Stimulated activated CD4-positive, alpha-beta T cell treated with anti-CD3 and anti-CD28 coated beads, TNF-alpha, amount 100 ng/mL, for 1 hour (primary cell): ENCODE data around the gene PLCB1.
"Not testable (repeated sequence)": the region's sequence is repeated elsewhere in the genome, so short reads cannot be mapped to it uniquely, and the experiment has no call there.

Experiments used
- DNase-seq, 3 donors: peaks; one replicate each; pipeline ENCODE4 v3.0.0-alpha.2; 2020; ENCODE audit warnings: low read depth in 3 of 3, low spot score in 1 of 3

Gene PLCB1

DNA sequence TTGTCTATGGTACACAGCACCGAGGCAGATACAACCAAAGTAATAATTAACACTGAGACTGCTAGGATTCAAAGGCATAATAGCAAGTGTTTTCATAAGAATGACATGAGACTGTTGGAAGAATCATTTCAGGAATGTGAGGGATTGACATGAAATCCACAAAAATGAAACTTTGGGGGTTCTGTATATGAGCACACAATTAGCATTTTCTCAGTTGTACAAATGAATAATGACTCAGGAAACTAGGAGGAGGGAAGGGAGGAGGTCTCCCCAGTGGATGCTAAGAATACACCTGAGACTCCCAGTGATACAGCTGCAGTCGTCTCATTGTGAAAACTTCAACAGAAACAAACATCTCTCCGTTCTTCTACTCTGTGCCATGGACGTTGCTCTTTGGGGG lies 508.4 kb downstream of the PLCB1 start:
- no peak for DNase-seq

DNA sequence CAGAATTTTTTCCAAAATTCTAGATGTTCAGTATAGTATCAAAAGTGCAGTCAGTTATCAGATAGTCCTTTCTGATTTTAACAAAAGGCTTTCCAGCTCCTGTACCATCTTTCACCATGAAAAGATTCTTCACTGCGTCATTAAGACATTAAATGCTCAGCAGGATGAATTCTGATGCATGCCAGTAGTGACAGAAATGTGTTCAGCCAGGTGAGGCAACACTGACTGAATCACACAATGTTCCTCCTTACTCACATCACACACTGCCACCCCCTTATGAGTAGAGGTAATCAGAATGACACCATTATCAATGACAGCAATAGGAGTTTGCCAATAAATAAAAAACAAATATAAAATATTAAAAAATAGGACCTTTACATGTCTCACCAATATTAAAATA lies 510.2 kb downstream of the PLCB1 start:
- DNase-seq, result no peak

DNA sequence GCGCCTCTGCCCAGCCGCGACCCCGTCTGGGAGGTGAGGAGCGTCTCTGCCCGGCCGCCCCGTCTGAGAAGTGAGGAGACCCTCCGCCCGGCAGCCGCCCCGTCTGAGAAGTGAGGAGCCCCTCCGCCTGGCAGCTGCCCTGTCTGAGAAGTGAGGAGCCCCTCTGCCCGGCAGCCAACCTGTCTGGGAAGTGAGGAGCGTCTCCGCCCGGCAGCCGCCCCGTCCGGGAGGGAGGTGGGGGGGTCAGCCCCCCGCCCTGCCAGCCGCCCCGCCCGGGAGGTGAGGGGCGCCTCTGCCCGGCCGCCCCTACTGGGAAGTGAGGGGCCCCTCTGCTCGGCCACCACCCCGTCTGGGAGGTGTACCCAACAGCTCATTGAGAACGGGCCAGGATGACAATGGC lies 512.4 kb downstream of the PLCB1 start:
- not testable (repeated sequence) for DNase-seq

DNA sequence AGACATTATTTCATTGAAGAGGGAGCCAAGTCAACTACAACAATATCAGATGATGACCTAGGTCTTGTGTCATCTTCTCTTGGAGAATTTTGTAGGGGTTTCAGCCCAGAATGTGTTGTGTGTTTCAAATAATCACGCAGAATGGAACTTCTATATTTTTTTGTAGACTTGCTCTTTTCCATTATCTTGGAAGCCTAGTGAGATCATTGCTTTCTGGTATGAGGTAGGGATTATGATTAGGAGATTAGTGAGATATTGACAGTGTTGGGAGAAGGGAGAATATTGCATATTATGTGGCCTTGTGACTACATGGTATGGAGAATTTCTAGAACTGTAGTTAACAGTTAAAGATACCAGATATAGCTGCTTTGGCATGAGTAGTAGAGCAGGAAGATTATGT lies 513.3 kb downstream of the PLCB1 start:
- DNase-seq, result no peak

DNA sequence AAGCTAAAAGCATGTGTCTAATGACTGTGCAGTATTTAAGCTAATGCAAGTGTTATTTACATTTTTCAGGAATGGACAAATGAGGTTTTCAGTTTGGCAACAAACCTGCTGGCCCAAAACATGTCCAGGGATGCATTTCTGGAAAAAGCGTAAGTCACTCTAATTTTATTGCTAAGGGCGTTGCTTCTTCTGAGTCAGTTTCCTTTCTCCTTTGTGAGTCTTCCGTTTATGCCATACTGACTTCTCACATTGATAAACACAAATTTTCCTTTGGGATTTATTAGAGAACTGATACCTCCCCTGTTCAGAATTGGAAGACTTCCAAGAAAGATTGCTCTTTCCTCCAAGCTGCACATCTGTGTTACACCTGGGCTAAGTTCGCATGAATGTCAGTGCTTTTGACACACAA lies 514.0 kb downstream of the PLCB1 start:
- DNase-seq, result no peak

DNA sequence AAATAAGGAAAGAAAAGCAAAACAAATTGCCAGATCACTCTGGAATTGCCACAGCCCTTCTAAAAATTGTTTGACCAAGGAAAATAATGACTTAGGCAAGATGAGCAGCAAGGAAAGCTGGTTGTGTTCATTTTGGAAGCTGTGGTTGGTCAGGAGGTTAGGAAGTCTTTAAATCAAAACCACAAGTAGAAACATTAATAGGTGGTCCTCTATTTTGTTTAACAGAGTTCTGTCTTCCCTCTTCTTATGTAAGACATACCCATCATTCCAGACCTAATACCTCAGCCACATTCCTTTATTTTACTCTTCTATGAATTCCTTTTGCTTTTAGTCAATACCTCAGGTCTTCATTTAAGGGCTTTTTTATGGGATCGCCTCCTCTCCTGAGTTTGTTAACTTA lies 514.6 kb downstream of the PLCB1 start:
- no peak for DNase-seq

DNA sequence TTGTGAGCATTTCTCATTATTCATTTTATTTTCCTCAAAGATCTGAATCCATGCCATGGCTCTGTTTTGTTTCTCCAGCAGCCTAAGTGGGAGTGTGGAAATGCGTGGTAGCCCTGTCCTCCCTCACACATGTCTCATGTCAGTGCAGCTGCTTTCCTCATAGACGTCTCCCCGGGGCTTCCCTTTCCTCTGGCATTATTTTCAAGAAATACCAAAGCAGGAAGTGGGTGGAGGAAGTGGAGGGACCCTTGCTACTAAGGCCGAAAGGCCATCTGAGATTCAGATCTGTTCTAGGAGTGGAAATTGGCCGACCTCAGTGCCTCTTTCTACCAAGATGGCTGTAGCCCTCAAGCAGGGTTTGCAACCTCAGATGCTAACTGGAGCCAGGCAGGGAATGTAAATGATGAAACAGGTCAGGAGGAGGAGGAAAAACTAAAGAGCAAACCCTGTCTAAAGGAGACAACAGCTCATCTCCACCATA lies 515.9 kb downstream of the PLCB1 start:
- DNase-seq, result no peak

DNA sequence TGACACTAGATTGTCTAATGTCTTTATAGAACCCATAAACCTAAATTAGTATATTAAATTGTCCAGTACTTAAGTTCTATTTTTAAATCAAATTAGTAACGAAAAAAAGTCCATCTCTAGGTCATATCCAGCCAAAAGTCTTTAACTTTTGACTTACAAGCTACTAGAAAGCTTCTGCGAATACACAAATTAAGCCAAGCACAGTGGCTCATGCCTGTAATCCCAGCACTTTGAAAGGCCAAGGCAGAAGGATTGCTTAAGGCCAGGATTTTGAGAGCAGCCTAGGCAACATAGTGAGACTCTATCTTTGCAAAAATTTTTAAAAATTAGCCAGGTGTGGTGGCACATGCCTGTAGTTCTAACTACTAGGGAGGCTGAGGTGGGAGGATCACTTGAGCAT lies 516.4 kb downstream of the PLCB1 start:
- DNase-seq, result no peak

DNA sequence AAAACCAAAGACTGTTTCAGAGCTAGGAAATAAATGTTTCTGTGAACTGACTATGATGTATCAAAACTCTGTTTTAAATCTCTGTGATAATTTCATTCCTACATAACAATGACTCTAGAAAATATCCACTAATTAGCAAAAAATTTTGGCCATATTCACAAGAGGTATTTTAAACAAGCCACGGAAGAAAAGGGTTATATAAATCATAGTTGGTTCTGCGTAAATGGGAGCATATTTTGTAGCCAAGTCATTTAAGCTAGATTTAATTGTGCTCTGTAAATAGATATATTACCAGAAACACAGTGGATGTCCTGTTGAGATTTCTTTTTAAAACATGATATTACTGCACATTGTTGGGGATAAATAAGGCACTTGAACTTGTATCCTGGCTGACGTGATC lies 520.3 kb downstream of the PLCB1 start:
- DNase-seq, result no peak

DNA sequence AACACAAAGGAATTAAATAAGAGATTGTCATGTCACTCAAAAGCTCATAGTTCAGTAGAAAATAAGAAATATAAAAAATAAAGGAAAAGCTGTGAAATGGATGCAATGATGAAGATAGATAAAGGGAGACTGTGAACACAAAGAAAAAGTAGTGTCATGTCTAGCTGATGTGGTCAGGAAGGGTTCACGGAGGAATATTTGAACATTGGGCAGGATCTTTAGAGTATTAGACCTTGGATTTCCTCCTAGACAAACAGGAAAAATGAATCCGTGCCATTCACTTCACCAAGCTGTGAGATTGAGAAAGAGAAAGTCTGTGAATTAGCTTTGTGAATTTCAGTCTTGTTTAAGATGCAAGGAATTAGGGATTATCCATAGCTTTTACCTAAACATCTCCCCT lies 522.4 kb downstream of the PLCB1 start:
- DNase-seq, result no peak

DNA sequence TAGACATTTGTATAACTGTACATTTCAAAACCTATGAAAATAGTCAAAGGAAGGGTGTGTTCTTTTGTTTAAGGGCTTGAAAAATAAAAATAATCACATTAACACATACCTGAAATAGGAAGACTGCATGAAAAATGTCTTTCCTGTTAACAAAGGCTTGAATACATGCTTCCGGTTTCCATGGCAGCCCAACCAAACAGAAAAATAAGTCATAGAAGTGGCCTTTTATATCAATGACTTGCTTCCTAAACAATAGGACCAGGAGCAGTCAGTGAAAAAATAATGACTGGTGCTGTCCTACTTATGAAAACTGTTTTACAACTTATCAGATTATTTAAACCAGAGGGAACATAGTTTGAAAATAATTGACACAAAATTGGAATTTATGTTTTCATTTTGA lies 524.3 kb downstream of the PLCB1 start:
- no peak for DNase-seq

DNA sequence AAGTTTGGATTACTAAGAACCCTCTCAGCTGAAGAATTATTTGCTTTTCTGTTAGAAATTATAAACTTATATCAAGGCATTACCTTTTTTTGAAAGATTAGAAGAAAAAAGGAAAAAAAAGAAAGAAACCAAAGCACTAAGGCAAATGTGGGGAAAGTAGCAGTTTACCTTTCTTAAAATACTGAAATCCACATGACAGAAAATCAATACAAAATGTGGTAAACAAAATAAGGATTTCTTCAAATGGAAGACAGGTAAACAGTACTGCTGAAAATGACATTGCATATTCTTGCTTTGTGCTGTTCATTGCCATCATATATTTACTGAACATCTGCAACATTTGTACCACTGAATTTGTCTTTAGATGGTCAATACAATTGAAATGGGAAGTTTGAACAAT lies 525.6 kb downstream of the PLCB1 start:
- DNase-seq, result no peak

DNA sequence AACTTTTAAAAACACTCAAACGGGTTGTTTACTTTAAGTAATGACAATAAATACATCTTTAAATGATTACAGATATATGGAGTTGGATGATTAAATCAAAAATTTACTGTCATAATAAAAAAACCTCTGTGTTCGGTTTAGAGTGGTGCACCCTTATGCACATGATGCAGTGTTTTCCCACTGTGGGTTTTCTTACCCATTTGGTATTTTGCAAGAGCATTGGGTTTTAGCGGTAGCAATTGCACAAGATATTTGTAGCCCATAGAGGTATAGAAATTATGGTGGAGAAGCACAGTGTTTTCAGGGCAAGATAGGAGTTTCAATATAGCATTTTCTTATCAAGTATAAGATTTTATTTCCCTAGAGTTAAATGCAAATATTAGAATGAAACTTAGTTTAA lies 526.0 kb downstream of the PLCB1 start:
- DNase-seq, result no peak

DNA sequence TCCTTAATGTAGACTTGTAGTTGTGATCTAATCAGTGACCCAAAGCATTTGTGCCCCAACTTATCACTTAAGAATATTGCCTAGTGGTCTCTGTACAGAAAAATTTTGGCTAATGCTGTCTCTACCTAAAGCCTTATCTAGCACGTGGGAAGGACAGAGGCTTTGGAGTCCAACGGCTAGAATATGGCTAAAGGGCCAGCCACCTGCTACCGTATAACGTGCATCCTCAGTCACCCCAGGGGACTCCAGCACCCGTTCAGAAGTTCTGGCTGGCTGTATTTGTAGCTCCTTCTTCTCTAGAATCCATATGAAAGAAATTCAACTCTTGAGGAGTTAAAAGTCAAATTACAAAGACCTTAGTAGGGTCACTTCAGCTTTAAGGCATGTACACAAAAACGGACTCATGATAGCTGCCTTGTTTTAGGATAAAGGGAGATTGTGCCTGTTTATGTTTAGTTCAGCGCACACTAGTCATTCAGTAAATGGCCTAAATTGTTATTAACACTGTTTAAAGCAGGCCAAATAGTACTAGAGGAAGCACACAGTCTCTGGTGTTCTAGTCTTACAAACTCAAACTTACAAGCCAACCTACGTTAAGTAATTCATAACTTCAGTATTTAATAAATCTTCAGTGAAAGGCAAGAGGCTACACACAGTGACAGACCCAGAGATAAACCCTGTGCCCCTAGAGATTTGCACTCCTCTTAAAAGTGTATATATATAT lies 529.3 kb downstream of the PLCB1 start:
- DNase-seq, result no peak

DNA sequence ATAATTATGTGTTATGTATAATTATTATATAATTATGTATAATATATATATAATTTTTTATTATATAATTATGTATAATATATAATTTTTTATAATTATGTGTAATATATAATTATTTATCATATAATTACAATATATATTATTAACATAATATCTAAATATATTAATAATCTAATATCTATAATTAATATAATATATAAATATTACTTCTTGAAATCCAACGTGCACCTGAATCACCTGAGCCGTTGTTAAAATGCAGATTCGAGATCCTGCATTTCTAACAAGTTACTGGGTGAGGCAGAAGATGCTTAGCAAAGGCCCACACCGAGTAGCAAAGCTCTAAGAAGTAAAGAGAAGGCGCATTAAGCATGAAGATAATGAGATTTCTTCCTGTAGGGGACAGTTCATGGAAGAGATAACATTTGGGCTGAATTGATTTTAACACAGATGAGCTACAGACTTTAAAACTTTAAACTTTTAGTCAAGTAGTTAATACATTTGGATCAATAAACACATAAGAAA lies 530.4 kb downstream of the PLCB1 start:
- no peak for DNase-seq

DNA sequence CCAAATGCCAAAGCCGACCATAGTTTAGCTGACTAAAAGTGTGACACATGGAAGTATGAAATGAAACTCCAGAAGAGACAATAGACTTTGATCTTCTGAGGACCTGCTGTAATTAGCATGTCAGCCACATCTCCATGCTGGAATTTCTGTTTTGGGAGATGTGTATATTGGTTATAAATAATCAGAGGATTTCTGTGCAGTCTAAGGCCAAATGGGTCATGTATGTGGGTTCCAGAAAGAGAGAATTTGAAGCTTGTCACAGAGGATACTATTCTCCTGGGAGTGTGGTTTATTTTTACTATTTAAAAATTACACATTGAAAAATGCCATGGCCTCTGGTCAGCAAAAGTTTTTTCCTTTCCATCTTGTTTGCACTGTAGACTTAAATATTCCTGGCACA lies 531.4 kb downstream of the PLCB1 start:
- no peak for DNase-seq

DNA sequence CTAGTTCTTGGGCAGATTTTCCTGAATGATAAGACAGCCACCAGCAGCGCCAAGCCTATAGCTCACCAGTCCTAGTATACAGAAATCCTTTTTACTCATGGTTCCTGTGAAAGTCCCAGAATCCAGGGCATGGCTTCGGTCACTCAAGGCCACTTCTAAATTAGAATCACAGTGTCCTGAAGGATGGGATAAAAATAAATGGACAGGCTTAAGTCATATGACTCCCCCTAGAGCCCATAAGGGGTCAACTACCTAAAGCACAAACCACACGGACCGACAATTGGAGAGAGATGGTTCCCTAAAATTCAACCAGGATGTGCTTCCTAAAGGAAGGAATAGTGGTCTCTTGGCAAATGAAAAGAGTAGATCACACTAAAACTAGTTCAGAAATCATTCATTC lies 532.7 kb downstream of the PLCB1 start:
- DNase-seq, result no peak

DNA sequence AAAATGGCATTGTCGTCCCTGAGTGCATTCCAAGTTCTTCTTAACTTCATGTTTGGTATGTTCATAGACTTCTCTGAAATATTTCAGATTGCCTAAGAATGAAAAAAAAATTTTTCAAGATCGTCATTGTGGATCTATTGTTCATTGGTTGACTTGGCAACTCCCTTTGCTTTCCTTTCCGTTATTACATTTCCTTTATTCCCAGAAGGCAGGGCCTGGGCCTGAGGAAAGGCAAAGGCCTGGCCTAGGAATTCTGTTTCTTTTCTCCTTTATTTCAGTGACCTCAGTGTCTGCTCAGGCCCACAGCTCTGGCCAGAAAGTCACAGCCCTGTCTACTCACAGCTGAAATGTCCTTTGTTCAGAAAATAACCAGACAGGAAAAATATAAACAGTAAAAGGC lies 535.2 kb downstream of the PLCB1 start:
- no peak for DNase-seq

DNA sequence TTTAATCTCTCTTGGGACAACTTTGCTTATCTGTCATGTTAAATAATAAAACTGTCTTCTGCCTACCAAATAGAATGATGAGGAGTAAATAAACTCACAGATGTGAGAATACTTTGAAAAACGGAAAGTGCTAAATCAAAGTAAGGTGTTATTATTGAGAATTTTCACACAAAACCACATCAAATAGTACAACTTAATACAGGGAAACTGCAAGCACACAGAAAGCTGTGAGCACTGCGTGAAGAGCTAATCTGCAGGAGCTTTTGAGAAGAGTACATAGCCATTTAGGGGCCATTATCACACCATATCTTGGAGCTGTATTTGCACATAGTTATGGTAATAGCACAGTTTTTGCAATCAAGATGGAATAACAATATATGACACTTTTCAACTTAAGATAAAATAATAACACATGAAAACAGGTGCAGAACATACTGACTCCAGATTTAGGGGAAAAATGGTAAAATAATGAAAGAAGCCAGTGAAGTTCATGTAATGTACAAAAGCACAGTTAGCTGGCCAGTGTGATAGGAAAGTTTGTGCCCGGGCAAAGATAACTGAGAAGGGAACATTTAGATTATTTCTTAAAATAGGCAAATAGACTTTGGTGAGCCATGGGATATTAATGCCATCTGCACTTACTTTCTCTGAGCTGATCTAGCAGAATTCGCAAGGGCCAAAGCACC lies 538.3 kb downstream of the PLCB1 start:
- no peak for DNase-seq

DNA sequence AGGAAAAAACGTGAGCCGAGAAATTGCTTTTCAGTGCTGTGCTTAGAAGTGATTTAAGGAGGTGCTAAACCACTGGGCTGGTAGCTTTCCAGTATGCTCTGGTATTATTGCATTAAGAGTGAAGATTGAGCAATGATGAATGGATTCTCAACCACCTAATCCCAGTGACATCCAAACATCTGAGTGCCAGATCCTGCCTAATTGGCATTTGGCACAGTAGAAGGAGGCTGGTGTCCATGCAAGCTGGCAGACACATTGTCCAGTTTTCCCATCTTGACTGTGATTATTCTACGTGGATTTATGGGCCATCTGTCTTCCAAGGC lies 538.8 kb downstream of the PLCB1 start:
- no peak for DNase-seq

DNA sequence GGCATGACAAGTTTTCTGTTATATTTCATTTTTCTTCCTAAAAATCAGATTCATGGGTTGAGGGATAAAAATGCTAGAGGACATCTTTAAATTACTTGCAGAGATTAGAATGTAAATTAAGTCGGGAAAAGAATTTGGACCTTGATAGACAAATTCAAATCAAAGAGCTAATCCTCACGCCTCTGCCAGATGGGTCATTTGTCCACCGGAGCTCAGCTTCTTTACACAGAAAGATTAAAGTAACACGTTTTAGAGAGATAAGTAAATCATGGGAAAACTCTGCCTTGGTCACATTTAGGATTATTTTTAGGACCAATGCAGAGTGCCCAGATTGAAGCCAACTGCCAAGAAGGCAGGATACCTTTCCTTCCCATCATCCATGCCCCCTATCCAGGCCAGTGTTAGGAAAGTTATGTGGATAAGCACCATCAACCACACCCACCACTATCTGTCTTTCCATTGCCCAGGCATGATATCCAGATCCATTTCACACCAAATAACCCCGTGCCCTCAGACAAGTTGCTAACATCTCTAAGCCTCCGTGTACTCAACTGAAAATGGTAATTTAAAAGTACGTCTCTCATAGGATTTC lies 539.4 kb downstream of the PLCB1 start:
- no peak for DNase-seq

DNA sequence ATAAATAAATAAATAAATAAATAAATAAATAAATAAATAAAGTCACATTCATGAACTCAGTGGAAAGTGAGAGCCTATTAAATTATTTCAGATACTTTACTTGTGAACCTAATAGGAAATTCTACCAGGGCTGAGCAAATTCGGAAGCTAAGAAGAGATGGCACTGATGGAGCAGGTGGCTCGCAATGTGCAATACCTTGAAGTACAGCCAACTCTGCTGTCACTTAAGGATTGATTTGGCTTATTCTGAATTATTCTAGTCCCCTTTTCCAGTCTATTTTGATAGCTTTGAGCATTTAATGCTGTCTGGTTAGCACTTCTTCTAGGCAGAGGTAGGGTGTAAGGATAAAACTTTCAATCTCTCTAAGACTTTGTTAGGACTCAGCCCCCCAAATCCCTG lies 541.0 kb downstream of the PLCB1 start:
- DNase-seq, result no peak
